Astrocyte of the spinal cord (primary cell): ENCODE measurements around the gene FNBP1L.

Experiments
- DNase-seq: peaks from one replicate; pipeline ENCODE4 v3.0.0; 2011; ENCODE audit warnings: low read depth, low spot score
- H3K4me3 ChIP-seq: 2 replicates; pipeline ENCODE4 v1.5.1; 2011; ENCODE audit warnings: low read depth, mild to moderate bottlenecking, low read length, moderate library complexity
- CTCF ChIP-seq: IDR thresholded peaks from 2 replicates; pipeline ENCODE4 v1.5.1; 2012; ENCODE audit warnings: low read depth, mild to moderate bottlenecking, low read length, inconsistent platforms
- in situ Hi-C: cut with HindIII; loops from 2 replicates; pipeline ENCODE4 v1.10.0; 2017; ENCODE audit warnings: low sequenced_read_pairs

Gene FNBP1L

GRCh38 chr1:93447481-93448291 lies at the start of gene FNBP1L:
Gene FNBP1L (plus strand): TSS chr1:93448118. CDS start chr1:93448282, 164 bp downstream.
- peak within 1 kb of the TSS; percentile 88 for H3K4me3 ChIP-seq
- TF ChIP-seq CTCF, result no peak
- in situ Hi-C loops, result no loop called here
- DNase-seq, result peak; percentile 68

- in situ Hi-C loops, result no loop called here
- no peak for TF ChIP-seq CTCF
- H3K4me3 ChIP-seq, result no peak overlapping the region
- no peak for DNase-seq
Observed at GRCh38 chr1:93399781-93400180, 48.1 kb upstream of the FNBP1L start.

- no peak for TF ChIP-seq CTCF
- no peak for DNase-seq
- H3K4me3 ChIP-seq, result no peak overlapping the region
- in situ Hi-C loops, result no loop called here
Observed at GRCh38 chr1:93408203-93408602, 39.7 kb upstream of the FNBP1L start.

GRCh38 chr1:93411000-93411399 lies 36.9 kb upstream of the FNBP1L start:
- DNase-seq, result no peak
- no peak overlapping the region for H3K4me3 ChIP-seq
- TF ChIP-seq CTCF, result no peak
- in situ Hi-C loops, result no loop called here

- DNase-seq, result no peak
- no peak for TF ChIP-seq CTCF
- in situ Hi-C loops, result no loop called here
- no peak overlapping the region for H3K4me3 ChIP-seq
Observed at GRCh38 chr1:93414749-93415148, 33.2 kb upstream of the FNBP1L start.

GRCh38 chr1:93415296-93415695 lies 32.6 kb upstream of the FNBP1L start:
- in situ Hi-C loops, result no loop called here
- DNase-seq, result no peak
- TF ChIP-seq CTCF, result no peak
- no peak overlapping the region for H3K4me3 ChIP-seq
